ENCODE measurements around the gene KIF15.

The KIF15 gene

GRCh38 chr3:44825264-44825925 is 63.8 kb downstream of the KIF15 start:
- DNase-seq (ENCODE audit: low read depth): peak; percentile 32
- no peak for TF ChIP-seq CTCF (IDR thresholded peaks at IDR 0.05; ENCODE audit: low read length, missing control alignments)
- no peak overlapping the region for H3K4me3 ChIP-seq (replicated peaks; ENCODE audit: low read depth, low read length)

GRCh38 chr3:44827196-44827595 is 65.6 kb downstream of the KIF15 start:
- DNase-seq (ENCODE audit: low read depth): no peak
- H3K4me3 ChIP-seq (replicated peaks; ENCODE audit: low read depth, low read length): no peak overlapping the region
- TF ChIP-seq CTCF (IDR thresholded peaks at IDR 0.05; ENCODE audit: low read length, missing control alignments): no peak

- no peak for DNase-seq (ENCODE audit: low read depth)
- TF ChIP-seq CTCF (IDR thresholded peaks at IDR 0.05; ENCODE audit: low read length, missing control alignments): no peak
- no peak overlapping the region for H3K4me3 ChIP-seq (replicated peaks; ENCODE audit: low read depth, low read length)
Measured at GRCh38 chr3:44831232-44831631, 69.6 kb downstream of the KIF15 start.

- TF ChIP-seq CTCF (IDR thresholded peaks at IDR 0.05; ENCODE audit: low read length, missing control alignments): no peak
- no peak overlapping the region for H3K4me3 ChIP-seq (replicated peaks; ENCODE audit: low read depth, low read length)
- no peak for DNase-seq (ENCODE audit: low read depth)
Measured at GRCh38 chr3:44832032-44832431, 70.4 kb downstream of the KIF15 start.

- no peak for TF ChIP-seq CTCF (IDR thresholded peaks at IDR 0.05; ENCODE audit: low read length, missing control alignments)
- no peak overlapping the region for H3K4me3 ChIP-seq (replicated peaks; ENCODE audit: low read depth, low read length)
- no peak for DNase-seq (ENCODE audit: low read depth)
Measured at GRCh38 chr3:44832965-44833364, 71.4 kb downstream of the KIF15 start.

- TF ChIP-seq CTCF (IDR thresholded peaks at IDR 0.05; ENCODE audit: low read length, missing control alignments): no peak
- DNase-seq (ENCODE audit: low read depth): no peak
- no peak overlapping the region for H3K4me3 ChIP-seq (replicated peaks; ENCODE audit: low read depth, low read length)
Measured at GRCh38 chr3:44833394-44833793, 71.8 kb downstream of the KIF15 start.

- TF ChIP-seq CTCF (IDR thresholded peaks at IDR 0.05; ENCODE audit: low read length, missing control alignments): no peak
- no peak for DNase-seq (ENCODE audit: low read depth)
- no peak overlapping the region for H3K4me3 ChIP-seq (replicated peaks; ENCODE audit: low read depth, low read length)
Measured at GRCh38 chr3:44835684-44836083, 74.1 kb downstream of the KIF15 start.
